ACC112 (cell line): ENCODE data around the gene ACSM2B.
"Not testable (repeated sequence)": the region's sequence is repeated elsewhere in the genome, so short reads cannot be mapped to it uniquely, and the experiment has no call there.

Experiments used
- H2AFZ ChIP-seq: fragments of 200-600 bp; sonication (generic); one replicate; pipeline ENCODE4 v1.6.0; 2017; ENCODE audit warnings: antibody characterized with exemption, low read length; ENCODE audit not compliant: unreplicated experiment
- H3K27ac ChIP-seq: fragments of 200-600 bp; sonication (generic); 2 replicates; pipeline ENCODE4 v1.5.1; 2014; ENCODE audit warnings: low read depth, mild to moderate bottlenecking, antibody characterized with exemption, low read length, moderate library complexity
- H3K27me3 ChIP-seq: fragments of 200-600 bp; sonication (generic); 2 replicates; pipeline ENCODE4 v1.6.1; 2014; ENCODE audit warnings: mild to moderate bottlenecking, antibody characterized with exemption, low read length, moderate library complexity, mixed read lengths; ENCODE audit not compliant: insufficient read depth
- H3K36me3 ChIP-seq: fragments of 200-600 bp; sonication (generic); 2 replicates; pipeline ENCODE4 v1.6.1; 2016; ENCODE audit warnings: mild to moderate bottlenecking, antibody characterized with exemption, low read length, moderate library complexity, mixed read lengths; ENCODE audit not compliant: insufficient read depth
- H3K4me1 ChIP-seq: fragments of 200-600 bp; sonication (generic); one replicate; pipeline ENCODE4 v1.6.1; 2016; ENCODE audit warnings: low read length, mixed read lengths; ENCODE audit not compliant: insufficient read depth, unreplicated experiment, control insufficient read depth
- H3K4me3 ChIP-seq: fragments of 200-600 bp; sonication (generic); 2 replicates; pipeline ENCODE4 v1.5.1; 2014; ENCODE audit warnings: mild to moderate bottlenecking, low read depth, low read length
- H3K79me2 ChIP-seq: fragments of 200-600 bp; sonication (generic); one replicate; pipeline ENCODE4 v1.6.0; 2016; ENCODE audit warnings: low read length; ENCODE audit not compliant: control insufficient read depth, unreplicated experiment, insufficient read depth

Gene ACSM2B

GRCh38 chr16:20565334-20565733, 10.8 kb downstream of the ACSM2B start:
- H3K27me3 ChIP-seq, H3K79me2 ChIP-seq, H3K36me3 ChIP-seq, H2AFZ ChIP-seq, H3K4me1 ChIP-seq, H3K27ac ChIP-seq, H3K4me3 ChIP-seq: not testable (repeated sequence)

DNA sequence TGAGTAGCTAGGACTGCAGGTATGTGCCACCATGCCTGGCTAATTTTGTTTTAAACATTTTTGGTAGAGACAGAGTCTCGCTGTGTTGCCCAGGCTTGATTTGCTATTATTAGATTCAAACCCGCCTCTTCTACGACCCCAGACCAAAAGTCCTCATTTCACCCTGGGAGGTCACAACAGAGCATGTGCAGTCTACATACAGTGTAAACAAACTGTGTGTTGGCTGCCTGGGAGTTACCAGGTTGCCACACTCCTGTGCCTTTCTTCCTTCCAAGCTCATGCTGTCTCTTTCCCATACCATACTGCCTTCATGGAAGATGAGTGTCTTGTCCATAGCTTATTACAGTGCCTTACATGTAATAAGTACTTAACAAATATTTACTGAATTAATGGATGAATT, 11.9 kb downstream of the ACSM2B start:
- not testable (repeated sequence) for H3K4me1 ChIP-seq, H3K4me3 ChIP-seq, H3K27me3 ChIP-seq, H2AFZ ChIP-seq, H3K79me2 ChIP-seq, H3K27ac ChIP-seq, H3K36me3 ChIP-seq

- H2AFZ ChIP-seq, H3K4me1 ChIP-seq, H3K27ac ChIP-seq, H3K79me2 ChIP-seq, H3K36me3 ChIP-seq, H3K27me3 ChIP-seq, H3K4me3 ChIP-seq: not testable (repeated sequence)
Measured at GRCh38 chr16:20555628-20556027, 20.5 kb downstream of the ACSM2B start.

DNA sequence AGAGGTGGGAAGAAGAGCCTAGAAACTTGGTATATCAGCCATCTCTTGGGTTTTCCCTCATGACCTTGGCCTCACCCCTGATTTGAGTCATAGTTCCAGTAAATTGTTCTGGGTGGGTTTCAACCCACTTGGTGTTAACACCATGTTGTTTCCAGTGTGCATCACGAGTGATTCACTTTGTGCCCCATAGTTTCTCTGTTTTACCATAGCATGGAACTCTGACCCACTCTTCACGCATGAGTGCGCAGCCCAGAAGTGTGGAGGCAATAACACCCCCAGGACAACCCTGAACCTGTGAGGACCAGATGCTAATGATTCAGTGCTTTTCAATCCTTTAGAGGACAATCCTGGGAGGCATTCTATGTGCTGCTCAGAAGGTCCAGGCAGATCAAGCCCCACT, 21.5 kb downstream of the ACSM2B start:
- not testable (repeated sequence) for H3K4me3 ChIP-seq, H3K36me3 ChIP-seq, H3K27ac ChIP-seq, H3K4me1 ChIP-seq, H2AFZ ChIP-seq, H3K27me3 ChIP-seq, H3K79me2 ChIP-seq

GRCh38 chr16:20553493-20553892, 22.7 kb downstream of the ACSM2B start:
- not testable (repeated sequence) for H3K27ac ChIP-seq, H2AFZ ChIP-seq, H3K4me1 ChIP-seq, H3K79me2 ChIP-seq, H3K27me3 ChIP-seq, H3K36me3 ChIP-seq, H3K4me3 ChIP-seq

DNA sequence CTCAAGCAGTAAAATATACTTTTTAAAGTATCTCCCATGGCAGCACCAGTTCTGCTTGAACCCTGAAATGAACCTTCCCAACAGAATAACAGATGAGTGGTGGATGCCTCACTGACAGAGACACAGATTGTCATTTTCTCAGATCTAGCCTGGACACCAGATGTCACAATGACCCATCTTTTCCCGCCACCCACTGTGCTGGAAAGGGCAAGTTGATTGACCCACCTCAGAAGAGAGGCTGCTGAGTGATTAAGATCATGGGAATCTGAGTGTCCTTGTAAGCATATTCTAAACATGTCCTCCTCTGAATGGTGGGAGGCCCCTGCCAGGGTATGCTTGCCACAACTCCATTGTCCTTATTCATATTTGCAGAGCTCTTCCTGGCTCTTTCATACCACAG, 29.2 kb downstream of the ACSM2B start:
- H3K27ac ChIP-seq, H3K4me1 ChIP-seq, H3K27me3 ChIP-seq, H3K4me3 ChIP-seq, H2AFZ ChIP-seq, H3K36me3 ChIP-seq, H3K79me2 ChIP-seq: not testable (repeated sequence)

DNA sequence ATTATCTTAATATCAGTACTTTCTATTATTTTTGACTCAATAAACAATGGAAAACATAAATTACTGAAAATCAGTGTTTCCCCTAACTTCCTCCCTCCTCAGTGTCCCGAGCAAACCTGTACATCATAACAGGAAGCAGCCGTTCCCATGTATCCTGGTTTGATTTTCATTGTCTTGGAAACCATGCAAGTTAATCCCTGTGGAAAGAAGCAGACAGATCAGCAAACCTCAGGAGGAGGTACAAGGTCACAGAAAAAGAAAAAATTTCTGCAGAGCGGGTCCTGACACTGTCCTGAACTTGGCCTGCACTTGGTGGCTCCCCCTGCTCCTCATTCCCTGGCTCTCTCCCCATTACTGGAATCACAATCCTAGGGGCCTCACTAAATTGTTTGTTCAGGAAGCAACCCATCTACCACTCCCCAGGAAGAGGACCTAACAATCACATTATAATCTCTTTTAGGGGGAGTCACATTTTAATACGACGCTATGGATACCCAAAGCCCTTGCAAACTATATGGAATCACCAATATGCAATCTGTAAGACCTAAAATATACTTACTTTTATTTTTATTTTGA, 29.8 kb downstream of the ACSM2B start:
- not testable (repeated sequence) for H3K4me3 ChIP-seq, H3K4me1 ChIP-seq, H3K27ac ChIP-seq, H3K36me3 ChIP-seq, H3K79me2 ChIP-seq, H3K27me3 ChIP-seq, H2AFZ ChIP-seq

DNA sequence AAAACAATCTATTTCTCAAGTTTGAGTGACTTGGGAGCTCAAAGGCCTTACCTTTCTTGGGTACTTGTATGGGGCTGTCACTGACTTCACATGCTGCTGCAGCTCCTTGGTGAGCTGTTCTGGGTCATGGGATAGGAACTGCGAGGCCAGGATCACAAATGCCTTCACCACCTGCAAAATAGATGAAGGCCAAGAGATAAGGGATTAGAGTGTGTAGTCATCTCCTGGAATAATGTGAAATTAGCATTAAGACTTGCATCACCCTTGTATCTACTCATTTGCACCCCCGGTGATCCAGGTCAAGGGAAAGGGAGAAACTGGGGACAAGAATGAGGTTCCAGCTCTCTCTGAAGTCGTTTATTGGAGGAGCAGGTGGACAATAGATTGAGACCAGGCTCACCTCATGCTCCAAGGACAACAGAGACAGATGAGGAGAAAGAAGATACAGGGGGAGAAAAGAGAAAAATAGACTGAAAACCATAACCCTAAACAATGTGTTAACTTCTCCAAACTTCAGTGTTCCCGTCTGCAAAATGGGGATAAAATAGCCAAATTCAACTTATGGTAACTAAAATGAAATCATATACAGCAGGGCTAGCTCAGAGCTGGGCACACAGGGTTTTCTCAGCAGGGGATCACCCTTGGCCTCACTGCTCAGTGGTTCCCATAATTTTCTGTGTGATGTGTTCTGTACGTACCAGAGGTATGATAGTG, 35.4 kb downstream of the ACSM2B start:
- H3K4me1 ChIP-seq, H2AFZ ChIP-seq, H3K27ac ChIP-seq, H3K36me3 ChIP-seq, H3K79me2 ChIP-seq, H3K27me3 ChIP-seq, H3K4me3 ChIP-seq: not testable (repeated sequence)

DNA sequence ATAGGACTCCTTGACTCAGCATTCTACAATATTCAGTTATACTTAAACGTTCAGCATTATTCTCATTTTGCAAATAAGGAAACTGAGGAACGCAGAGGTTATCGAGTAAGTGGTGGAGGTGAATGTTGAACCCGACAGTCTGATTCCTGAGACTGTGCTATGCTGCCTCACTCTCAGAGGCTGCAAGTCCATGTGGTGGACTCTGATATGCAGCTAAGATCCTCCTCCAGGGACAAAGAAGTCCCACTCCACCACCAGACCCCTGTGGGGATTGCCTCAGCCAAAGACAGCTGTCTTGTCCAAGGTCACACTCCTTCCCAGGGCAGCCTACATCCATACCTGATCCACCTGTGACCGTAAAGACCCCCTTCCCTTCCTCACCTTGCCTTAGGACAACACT, 37.5 kb downstream of the ACSM2B start:
- Histone ChIP-seq H2AFZ (no peak overlapping the region), H3K79me2 (no peaks in the 10 kb centered on the region), H3K27ac (no peak overlapping the region), H3K27me3 (no peaks in the 10 kb centered on the region), H3K4me1 (no peaks in the 10 kb centered on the region), H3K4me3 (no peak overlapping the region), H3K36me3 (no peaks in the 10 kb centered on the region)

- Histone ChIP-seq H3K4me3 (no peak overlapping the region), H3K36me3 (no peaks in the 10 kb centered on the region), H3K4me1 (no peaks in the 10 kb centered on the region), H3K79me2 (no peaks in the 10 kb centered on the region), H3K27me3 (no peaks in the 10 kb centered on the region), H3K27ac (no peak overlapping the region), H2AFZ (no peak overlapping the region)
Measured at GRCh38 chr16:20538181-20538580, 38.0 kb downstream of the ACSM2B start.

GRCh38 chr16:20536669-20537068, 39.5 kb downstream of the ACSM2B start:
- H3K4me1 ChIP-seq, H3K4me3 ChIP-seq, H2AFZ ChIP-seq, H3K27me3 ChIP-seq, H3K79me2 ChIP-seq, H3K36me3 ChIP-seq, H3K27ac ChIP-seq: not testable (repeated sequence)
